Stimulated activated CD4-positive, alpha-beta T cell treated with anti-CD3 and anti-CD28 coated beads, TNF-alpha, amount 100 ng/mL, for 48 hours (primary cell): ENCODE measurements around the gene REPS2.
A peak's percentile ranks its signal among the peaks of the same experiment; 100 is the strongest.

ENCODE experiments used
- DNase-seq, 3 donors: peaks; one replicate each; pipeline ENCODE4 v3.0.0-alpha.2; 2020; ENCODE audit warnings: low read depth in 3 of 3

The REPS2 gene

GRCh38 chrX:17035111-17035510 is 88.7 kb downstream of the REPS2 start:
- no peak for DNase-seq

GRCh38 chrX:17036171-17036961 is 89.9 kb downstream of the REPS2 start:
- DNase-seq: no peak

GRCh38 chrX:17038277-17038676 is 91.8 kb downstream of the REPS2 start:
- DNase-seq: no peak

GRCh38 chrX:17038681-17039161 is 92.3 kb downstream of the REPS2 start:
- DNase-seq: no peak

GRCh38 chrX:17039826-17040225 is 93.4 kb downstream of the REPS2 start:
- no peak for DNase-seq

GRCh38 chrX:17040711-17041110 is 94.3 kb downstream of the REPS2 start:
- DNase-seq: no peak

GRCh38 chrX:17042037-17042436 is 95.6 kb downstream of the REPS2 start:
- no peak for DNase-seq

GRCh38 chrX:17046478-17047097 is 100.1 kb downstream of the REPS2 start:
- DNase-seq: peak in 2 of 3 donors; percentile 1 to 31

GRCh38 chrX:17047224-17047623 is 100.8 kb downstream of the REPS2 start:
- no peak for DNase-seq

- DNase-seq: no peak
Observed at GRCh38 chrX:17052210-17052609, 105.8 kb downstream of the REPS2 start.

GRCh38 chrX:17052793-17053192 is 106.3 kb downstream of the REPS2 start:
- DNase-seq: no peak

GRCh38 chrX:17053502-17053901 is 107.0 kb downstream of the REPS2 start:
- DNase-seq: no peak

- DNase-seq: no peak
Observed at GRCh38 chrX:17056868-17057608, 110.6 kb downstream of the REPS2 start.

- DNase-seq: no peak
Observed at GRCh38 chrX:17062065-17062464, 115.6 kb downstream of the REPS2 start.

- no peak for DNase-seq
Observed at GRCh38 chrX:17065100-17065499, 118.6 kb downstream of the REPS2 start.

GRCh38 chrX:17067534-17067933 is 121.1 kb downstream of the REPS2 start:
- DNase-seq: no peak

GRCh38 chrX:17072301-17072700 is 125.8 kb downstream of the REPS2 start:
- no peak for DNase-seq

GRCh38 chrX:17072721-17073230 is 126.3 kb downstream of the REPS2 start:
- DNase-seq: no peak

GRCh38 chrX:17075004-17075403 is 128.5 kb downstream of the REPS2 start:
- DNase-seq: no peak

GRCh38 chrX:17077361-17077760 is 130.9 kb downstream of the REPS2 start:
- no peak for DNase-seq

- DNase-seq: no peak
Observed at GRCh38 chrX:17078031-17078720, 131.7 kb downstream of the REPS2 start.

- no peak for DNase-seq
Observed at GRCh38 chrX:17081511-17081910, 135.1 kb downstream of the REPS2 start.
